CD4-positive, alpha-beta T cell treated with Interleukin-4 for 4 hours (primary cell): ENCODE data around the gene EEF2KMT.
"Not testable (repeated sequence)": the region's sequence is repeated elsewhere in the genome, so short reads cannot be mapped to it uniquely, and the experiment has no call there.

Experiments used
- DNase-seq: peaks from one replicate; pipeline ENCODE4 v3.0.0-alpha.2; 2020

The EEF2KMT gene

DNA sequence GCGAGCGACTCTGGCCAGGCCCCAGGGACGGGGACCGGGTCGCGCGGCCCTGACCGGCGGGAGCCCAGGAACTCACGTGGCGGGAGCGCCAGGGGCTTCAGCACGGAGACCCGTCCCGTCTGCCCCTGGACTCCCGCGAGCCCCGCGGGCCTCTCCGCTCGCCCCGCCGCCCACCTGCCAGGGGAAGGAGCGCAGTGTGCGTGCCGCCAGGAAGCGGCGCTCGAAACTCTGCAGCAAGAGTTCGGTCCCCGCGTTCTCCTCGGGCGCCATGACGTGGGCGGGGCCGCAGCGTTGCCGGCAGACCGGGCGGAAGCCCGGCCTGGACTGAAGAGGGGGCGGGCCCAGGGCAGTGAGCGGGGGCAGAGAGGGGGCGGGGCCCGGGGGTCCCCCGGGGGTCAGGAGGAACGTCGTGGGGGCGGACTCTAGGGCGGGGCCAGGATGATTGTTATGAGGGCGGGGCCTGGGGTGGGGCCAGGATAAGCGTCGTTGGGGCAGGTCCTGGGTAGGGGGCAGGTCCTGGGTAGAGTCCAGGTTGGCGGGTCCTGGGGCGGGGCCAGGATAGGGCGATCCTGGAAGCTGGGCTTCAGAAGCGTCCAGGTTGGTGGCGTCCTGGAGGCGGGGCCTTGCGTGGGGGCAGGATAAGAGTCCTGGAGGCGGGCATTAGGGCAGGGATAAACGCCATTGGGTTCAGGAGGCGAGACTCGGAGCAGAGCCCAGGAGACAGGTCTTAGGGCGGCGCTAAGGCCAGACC lies at the start of gene EEF2KMT:
TSS of gene EEF2KMT (minus strand) at position 326 of the 751 bp plus-strand sequence. CDS start at position 270, 56 bp downstream.
- peak; percentile 97 for DNase-seq

DNA sequence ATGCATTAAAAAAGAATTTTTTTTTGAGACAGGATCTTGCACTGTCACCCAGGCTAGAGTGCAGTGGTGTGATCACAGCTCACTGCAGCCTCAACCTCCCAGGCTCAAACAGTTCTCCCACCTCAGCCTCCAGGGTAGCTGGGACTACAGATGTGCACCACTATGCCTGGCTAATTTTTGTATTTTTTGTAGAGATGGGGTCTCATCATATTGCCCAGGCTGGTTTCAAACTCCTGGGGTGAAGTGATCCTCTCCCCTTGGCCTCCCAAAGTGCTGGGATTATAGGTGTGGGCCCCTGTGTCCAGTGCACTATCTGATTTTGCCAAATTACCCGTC lies 47.0 kb upstream of the EEF2KMT start:
- DNase-seq = not testable (repeated sequence)

DNA sequence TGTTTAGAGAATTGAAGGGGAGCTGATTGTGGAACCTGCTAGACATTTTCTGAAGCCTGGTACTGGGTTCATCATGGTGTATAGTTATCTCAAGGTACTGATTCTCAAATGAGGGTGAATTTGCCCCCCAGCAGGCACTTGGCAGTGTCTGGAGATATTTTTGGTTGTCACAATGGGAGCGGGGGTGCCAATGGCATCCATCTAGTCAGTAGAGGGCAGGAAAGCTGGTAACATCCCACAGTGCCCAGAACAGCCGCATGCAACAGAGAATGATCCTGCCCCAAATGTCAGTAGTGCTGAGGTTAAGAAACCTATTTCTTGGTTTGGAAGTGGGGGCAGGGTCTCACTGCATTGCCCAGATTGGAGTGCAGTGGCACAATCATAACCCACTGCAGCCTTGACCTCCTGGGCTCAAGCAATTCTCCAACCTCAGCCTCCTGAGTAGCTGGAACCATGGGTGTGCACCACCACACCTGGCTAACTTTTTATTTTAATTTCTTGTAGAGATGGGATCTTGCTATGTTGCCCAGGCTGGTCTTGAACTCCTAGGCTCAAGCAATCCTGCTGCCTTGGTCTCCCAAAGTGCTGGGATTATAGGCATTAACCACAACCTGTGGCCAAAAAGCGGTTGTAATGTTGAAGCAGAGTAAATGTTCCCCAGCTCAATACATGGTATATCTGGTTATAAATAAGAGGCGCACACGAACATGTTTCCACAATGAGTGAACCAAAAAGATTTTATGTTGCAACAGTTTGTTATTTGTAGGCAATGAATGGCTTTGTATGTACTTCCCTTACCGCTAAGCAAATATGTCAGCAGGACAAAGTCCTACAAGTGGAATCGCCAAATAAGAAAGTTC lies 46.4 kb upstream of the EEF2KMT start:
- DNase-seq = no peak

- DNase-seq = not testable (repeated sequence)
Observed at GRCh38 chr16:5140151-5140550, 42.6 kb upstream of the EEF2KMT start.

- DNase-seq = not testable (repeated sequence)
Observed at GRCh38 chr16:5134739-5135452, 37.3 kb upstream of the EEF2KMT start.

DNA sequence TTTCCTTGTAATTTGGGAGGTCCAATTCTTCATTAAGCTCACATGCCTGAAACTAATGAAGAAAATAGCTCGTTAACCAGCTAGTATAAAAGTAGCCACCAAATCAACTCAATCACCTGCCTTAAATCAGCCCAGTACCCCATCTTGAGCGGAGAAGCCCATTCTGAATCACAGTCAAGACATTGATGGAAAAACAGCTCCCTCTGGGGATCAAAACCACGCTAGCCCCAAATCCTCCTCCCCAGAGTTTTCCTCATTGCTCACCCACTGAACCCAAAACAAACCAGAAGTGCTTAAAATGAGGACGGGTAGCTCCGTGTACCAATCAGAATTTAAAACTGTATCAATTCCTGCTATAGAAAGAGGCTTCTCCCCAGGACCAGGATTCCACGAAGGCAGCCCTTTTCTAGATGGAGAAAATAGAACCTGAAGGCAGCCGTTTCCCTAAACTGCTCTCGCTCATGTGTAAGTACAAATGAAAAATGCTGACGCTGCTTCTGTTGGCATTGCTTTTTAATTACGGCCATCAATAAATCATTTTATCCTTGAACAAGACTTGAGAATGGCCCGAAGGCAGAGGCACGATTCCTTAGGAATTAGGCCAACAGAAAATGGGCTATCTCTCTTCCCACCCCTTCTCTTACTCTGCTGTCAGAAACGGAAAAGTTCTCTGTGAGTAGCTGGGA lies 35.5 kb upstream of the EEF2KMT start:
- DNase-seq = not testable (repeated sequence)

DNA sequence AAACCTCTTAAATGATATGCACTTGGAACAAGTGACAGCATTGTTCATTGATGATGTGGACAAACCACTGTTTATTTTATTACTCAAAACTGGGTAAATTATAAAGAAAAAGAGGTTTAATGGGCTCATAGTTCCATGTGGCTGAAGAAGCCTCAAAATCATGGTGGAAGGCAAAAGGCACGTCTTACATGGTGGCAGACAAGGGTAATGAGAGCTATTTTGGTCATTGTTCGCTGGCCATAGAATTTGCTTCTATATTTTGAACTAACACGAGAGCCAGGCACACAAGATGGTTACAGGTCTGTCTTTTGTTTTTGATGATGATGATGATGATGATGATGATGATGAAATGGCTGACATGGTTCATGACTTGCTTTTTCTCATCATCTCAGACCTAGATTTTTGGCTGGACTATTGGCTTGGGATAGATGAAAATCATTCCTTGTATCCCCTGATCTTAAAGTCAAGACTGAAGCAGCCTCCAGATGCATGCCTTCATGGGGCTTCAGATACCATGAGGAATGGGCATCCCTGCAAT lies 33.9 kb upstream of the EEF2KMT start:
- DNase-seq = not testable (repeated sequence)

DNA sequence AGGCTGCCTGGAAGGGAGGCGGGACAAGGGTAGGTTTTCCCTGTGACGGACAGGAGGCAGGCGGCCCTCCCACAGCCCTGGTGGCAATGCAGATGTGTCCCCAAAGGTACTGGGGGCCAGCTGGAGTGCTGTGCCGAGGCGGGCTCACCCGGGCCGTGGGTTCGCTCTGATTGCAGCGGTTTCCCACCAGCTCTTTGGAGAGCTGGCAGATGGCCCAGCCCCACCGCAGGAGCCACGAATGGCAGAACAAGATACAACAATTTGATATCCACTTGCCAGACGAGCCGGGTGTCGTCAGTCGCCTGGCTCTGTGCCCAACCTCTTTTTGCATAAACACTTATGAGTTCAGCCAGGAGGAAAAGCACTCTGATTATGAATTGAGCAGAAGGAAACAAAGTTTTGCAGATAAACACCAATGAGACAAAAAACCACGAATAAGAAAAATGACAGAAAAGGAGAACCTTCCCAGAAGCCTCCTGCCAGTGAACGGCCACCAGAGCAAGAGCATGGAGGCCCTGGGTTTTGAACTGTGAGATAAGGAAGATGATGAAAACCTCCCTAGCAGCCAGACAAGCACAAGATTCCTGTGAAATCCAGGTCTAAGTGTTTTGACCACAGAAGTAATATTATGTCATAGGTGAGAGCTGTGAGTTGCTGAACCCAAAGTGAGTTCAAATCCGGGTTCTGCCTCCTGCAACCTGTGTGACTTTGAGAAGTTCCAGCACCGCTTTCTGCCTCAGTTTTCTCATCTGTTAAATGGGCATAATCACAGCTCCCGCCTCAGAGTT lies 19.9 kb upstream of the EEF2KMT start:
- peak; percentile 31 for DNase-seq

DNA sequence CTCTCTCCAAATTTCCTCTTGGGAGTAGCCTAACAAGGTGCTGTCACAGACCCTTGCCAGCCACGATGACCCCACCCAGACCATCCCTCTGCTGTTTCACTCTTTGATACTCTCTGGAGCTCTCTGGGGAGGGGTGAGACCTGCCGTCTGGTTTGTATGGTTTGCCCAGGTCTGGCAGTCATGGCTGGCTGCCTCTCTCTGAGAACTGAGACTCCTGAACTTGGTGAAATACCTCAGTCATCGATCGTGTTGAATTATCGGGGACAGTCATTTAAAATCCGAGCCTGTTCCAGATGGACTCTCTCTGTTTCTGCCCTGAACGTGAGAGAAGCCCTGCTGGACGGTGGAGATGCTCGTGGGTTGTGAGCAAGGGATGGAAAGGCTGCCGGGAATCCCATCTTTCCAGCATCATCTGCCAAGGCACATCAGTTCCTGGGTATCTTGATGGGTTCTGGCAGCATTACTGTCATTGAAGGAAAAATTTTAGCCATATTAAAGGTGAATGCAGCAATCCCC lies 19.2 kb upstream of the EEF2KMT start:
- not testable (repeated sequence) for DNase-seq

GRCh38 chr16:5110933-5111332 lies 13.3 kb upstream of the EEF2KMT start:
- DNase-seq = not testable (repeated sequence)

DNA sequence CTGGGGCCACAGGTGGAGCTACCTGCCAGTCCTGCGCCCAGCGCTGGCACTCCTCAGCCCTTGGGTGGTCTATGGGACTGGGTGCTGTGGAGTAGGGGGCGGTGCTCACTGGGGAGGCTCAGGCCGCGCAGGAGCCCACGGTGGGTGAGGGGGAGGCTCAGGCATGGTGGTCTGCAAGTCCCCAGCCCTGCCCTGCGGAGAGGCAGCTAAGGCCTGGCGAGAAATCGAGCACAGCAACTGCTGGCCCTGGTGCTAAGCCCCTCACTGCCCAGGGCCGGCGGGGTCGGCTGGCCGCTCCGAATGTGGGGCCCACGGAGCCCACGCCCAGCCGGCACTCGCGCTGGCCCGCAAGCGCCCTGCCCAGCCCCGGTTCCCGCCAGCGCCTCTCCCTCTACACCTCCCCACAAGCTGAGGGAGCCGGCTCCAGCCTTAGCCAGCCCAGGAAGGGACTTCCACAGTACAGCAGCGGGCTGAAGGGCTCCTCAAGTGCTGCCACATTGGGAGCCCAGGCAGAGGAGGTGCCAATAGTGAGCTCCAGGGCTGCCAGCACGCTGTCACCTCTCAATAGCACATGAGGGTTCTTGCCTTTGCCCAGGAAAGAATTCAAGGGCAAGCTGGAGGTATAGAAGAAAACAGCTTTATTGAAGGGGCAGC lies 11.0 kb upstream of the EEF2KMT start:
- no peak for DNase-seq

GRCh38 chr16:5105039-5105438 lies 7.4 kb upstream of the EEF2KMT start:
- not testable (repeated sequence) for DNase-seq

- DNase-seq = not testable (repeated sequence)
Observed at GRCh38 chr16:5103296-5104032, 5.9 kb upstream of the EEF2KMT start.

- not testable (repeated sequence) for DNase-seq
Observed at GRCh38 chr16:5099174-5099573, 1.6 kb upstream of the EEF2KMT start.

GRCh38 chr16:5098221-5099159 lies 895 bp upstream of the EEF2KMT start:
- DNase-seq = peak; percentile 58

DNA sequence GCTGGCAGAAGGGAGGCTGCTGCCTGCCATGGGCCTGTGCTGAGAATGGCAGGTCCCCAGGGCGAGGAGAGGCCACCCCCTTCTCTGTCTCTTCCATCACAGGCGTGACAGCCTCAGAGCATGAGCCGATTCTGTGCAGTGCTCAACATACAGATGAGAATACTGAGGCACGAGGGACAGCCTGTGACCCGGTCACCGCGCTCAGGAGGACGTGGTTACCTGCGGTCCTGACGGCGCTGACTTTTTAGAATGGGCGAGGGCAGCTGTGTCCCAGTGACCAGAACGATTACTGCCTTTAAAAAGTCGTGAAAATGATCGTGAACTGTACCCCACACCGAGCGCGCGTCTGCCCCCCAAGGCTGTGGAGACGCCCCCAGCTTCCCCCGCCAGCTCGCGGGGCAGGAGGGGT lies 530 bp downstream of the EEF2KMT start:
- DNase-seq = peak; percentile 19

DNA sequence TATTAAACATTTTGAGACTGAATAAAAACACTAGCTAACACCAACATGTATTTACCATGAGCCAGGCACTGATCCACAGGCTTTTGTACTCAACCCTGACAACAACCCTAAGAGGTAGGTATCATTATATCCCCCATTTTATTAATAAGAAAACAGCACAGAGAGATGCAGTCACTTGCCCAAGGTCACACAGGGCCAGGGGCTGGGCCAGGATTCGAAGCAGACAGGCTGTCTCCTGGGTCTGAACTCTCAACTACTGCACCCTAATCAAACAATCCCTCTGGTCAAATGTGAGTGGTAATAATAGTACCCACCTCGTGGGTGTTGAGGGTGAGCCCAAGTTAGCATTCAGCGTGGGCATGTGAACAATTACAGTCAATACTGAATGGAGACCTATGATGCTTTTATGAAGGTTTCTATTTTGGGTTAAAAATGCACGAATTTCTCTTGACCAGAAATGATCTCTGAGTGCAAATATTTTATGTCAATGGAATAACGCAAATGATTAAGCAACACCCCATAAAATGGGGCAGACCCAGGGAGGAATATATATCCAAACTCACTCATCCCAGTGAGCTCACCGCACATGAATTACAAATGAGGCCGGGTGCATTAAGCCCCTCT lies 1.0 kb downstream of the EEF2KMT start:
- not testable (repeated sequence) for DNase-seq

DNA sequence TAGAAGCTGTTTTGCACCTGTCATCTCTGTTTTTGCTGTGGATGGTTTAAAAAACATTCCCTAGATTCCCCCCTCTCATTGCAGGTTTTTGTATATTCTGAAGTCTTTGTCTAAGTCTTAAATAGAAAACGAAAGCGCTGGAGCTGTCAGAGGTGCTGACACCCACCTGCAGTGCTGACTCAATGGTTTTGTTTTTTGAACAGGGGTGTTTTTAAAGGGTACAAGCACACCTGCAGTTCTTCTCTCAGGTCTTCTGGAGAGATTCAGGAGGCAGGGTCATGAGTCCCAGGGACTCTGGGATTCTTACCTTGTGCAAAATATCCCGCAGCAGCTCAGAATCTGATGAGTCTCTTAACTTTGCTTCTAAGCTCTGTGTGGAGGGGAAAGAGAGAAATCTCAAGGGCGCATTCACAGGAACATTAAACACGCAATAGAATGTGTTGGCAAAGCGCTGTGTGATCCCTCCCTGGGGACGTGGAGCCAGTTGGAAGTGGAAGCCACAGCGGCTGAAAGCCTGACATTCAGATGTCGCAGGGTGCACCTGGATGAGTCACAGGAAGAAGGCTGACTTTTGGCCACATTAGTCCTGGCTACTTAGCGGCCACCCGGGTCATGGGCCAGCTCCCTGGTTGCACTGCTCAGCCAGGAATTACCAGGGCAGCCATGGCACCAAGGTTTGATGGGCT lies 2.3 kb downstream of the EEF2KMT start:
- DNase-seq = not testable (repeated sequence)
